ENCODE measurements around the gene FBXO3. TPM values are rescaled to one million over a fixed set of nuclear protein-coding genes. Genes with fewer than 3 reads are reported as not detected.
"Not testable (repeated sequence)": the region's sequence is repeated elsewhere in the genome, so short reads cannot be mapped to it uniquely, and the experiment has no call there.

Gene FBXO3
- total and polyA plus RNA-seq, 2 experiments from 2014 or later, result 12.5 to 28.4 TPM

DNA sequence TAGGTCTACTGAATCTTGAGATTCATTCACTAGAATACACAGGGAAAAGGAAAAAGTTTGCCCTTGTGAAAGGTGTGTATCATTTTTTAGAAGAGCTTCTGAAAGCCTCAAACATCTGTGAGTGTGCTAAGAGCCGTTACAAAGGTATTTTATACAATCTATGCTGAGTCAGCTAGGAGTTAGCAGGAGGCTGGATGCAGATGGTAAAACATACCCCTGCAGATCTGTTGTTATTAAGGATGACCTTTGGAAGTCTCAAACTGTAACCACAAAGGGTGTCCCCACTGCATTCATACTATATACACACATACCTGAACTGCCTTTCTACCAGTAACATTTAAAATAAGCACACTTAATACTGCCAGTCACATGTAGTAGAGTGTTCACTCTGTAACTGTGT lies 65.3 kb downstream of the FBXO3 start (continued):
- TF ChIP-seq STAT1 (IDR thresholded peaks at IDR 0.05; ENCODE audit: unreplicated experiment) (no peak), NANOG (IDR thresholded peaks at IDR 0.05; ENCODE audit: borderline replicate concordance) (no peak), JUNB (IDR thresholded peaks at IDR 0.05; ENCODE audit: unreplicated experiment) (no peak), POLR2AphosphoS5 (IDR thresholded peaks at IDR 0.05; ENCODE audit: low read depth) (no peak), CREB1 (CRISPR knock-in tag; IDR thresholded peaks at IDR 0.05; ENCODE audit: low read depth) (no peak), EZH2 (IDR thresholded peaks at IDR 0.05; ENCODE audit: low read depth, unreplicated experiment) (no peak)
- TF ChIP-seq, protein P1, sequence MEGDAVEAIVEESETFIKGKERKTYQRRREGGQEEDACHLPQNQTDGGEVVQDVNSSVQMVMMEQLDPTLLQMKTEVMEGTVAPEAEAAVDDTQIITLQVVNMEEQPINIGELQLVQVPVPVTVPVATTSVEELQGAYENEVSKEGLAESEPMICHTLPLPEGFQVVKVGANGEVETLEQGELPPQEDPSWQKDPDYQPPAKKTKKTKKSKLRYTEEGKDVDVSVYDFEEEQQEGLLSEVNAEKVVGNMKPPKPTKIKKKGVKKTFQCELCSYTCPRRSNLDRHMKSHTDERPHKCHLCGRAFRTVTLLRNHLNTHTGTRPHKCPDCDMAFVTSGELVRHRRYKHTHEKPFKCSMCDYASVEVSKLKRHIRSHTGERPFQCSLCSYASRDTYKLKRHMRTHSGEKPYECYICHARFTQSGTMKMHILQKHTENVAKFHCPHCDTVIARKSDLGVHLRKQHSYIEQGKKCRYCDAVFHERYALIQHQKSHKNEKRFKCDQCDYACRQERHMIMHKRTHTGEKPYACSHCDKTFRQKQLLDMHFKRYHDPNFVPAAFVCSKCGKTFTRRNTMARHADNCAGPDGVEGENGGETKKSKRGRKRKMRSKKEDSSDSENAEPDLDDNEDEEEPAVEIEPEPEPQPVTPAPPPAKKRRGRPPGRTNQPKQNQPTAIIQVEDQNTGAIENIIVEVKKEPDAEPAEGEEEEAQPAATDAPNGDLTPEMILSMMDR (conservative IDR thresholded peaks at IDR 0.05; ENCODE audit: low read depth in 2 of 2), result no peak

DNA sequence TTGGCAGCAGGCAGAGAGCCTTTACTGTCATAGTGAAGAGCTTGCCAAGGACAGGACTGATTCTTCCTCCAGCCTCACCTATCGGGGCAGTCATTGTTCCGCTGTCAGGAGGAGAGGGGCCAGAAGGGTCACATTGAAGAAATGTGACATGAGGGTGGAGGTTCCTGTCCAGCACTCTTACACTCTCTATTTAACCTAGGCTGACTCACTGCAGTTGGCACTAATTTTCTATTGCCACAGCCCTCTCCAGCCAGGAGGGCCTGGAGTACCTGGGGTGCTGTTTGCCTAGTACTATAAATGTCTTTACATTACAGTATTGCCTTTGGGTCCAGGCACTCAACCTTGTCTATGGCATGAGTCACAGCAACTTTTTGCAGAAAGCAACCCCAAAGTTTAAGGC lies 66.5 kb downstream of the FBXO3 start:
- H3K4me3 Mint-ChIP-seq; DNase-seq (ENCODE audit: low spot score); H4K20me1 ChIP-seq (replicated peaks; ENCODE audit: insufficient read depth); H3F3A ChIP-seq (replicated peaks; ENCODE audit: low read depth); H3K27me3 Mint-ChIP-seq (ENCODE audit: insufficient read depth, low read depth, poor library complexity); H2AFZ ChIP-seq; ATAC-seq; H3K27ac Mint-ChIP-seq; H3K79me2 ChIP-seq (replicated peaks; ENCODE audit: insufficient read depth); H3K4me3 ChIP-seq; H3K4me2 ChIP-seq; H3K27me3 ChIP-seq (ENCODE audit: insufficient read depth); H3K4me1 ChIP-seq (ENCODE audit: insufficient read depth); H3K9me2 ChIP-seq (ENCODE audit: insufficient read depth); H3K36me3 ChIP-seq (ENCODE audit: insufficient read depth); H3K36me3 Mint-ChIP-seq (ENCODE audit: low read depth); H3K27ac ChIP-seq (ENCODE audit: low read depth); H3K9me3 Mint-ChIP-seq: not testable (repeated sequence)
- peaks cover 14% of the 10 kb centered on the region; the same call in 2 of the 3 replicates for H3K4me1 Mint-ChIP-seq

DNA sequence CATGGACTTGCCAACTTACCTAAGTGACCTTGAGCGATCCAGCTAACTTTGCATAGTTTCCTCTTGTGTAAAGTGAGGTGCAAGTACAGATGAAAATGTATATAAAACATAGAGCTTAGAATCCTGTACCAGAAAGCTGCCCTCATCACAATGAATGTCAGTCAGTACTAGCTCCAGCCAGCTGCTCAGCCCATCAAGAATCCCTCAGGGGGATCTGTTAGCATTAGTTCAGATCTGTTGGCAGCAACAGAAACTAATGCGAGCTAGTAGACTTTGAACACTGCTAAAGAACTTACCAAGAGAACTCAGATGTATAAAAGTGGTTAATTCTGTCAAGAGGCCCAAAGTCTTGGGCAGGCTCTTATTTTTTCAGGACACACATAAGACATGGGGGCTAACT lies 67.4 kb downstream of the FBXO3 start:
- H3K4me1 Mint-ChIP-seq, result peaks cover 14% of the 10 kb centered on the region; the same call in 2 of the 3 replicates
- no peak overlapping the region for H3K27ac ChIP-seq (ENCODE audit: low read depth)
- H3K4me3 ChIP-seq, result no peak overlapping the region
- H3K4me2 ChIP-seq, result no peak overlapping the region
- no peaks in the 10 kb centered on the region for H3F3A ChIP-seq (replicated peaks; ENCODE audit: low read depth)
- peaks cover 9% of the 10 kb centered on the region; the same call in 2 of the 3 replicates for H3K36me3 Mint-ChIP-seq (ENCODE audit: low read depth)
- peaks cover 10% of the 10 kb centered on the region; the same call in 1 of the 2 replicates for H3K4me1 ChIP-seq (ENCODE audit: insufficient read depth)
- no peaks in the 10 kb centered on the region for H4K20me1 ChIP-seq (replicated peaks; ENCODE audit: insufficient read depth)
- peaks cover 7% of the 10 kb centered on the region; the same call in 1 of the 2 replicates for H3K36me3 ChIP-seq (ENCODE audit: insufficient read depth)
- ATAC-seq, result no peak
- no peak overlapping the region for H3K27ac Mint-ChIP-seq
- H3K27me3 ChIP-seq (ENCODE audit: insufficient read depth), result no peaks in the 10 kb centered on the region
- no peak for DNase-seq (ENCODE audit: low spot score)
- H3K4me3 Mint-ChIP-seq, result no peak overlapping the region
- peaks cover 3% of the 10 kb centered on the region for H3K27me3 Mint-ChIP-seq (ENCODE audit: insufficient read depth, low read depth, poor library complexity)
- H3K79me2 ChIP-seq (replicated peaks; ENCODE audit: insufficient read depth), result no peaks in the 10 kb centered on the region
- no peaks in the 10 kb centered on the region for H3K9me2 ChIP-seq (ENCODE audit: insufficient read depth)
- H2AFZ ChIP-seq, result no peak overlapping the region
- no peaks in the 10 kb centered on the region for H3K9me3 Mint-ChIP-seq
- TF ChIP-seq EZH2phosphoT487 (IDR thresholded peaks at IDR 0.05; ENCODE audit: unreplicated experiment) (no peak), CREB1 (CRISPR knock-in tag; IDR thresholded peaks at IDR 0.05; ENCODE audit: low read depth) (no peak)
- TF ChIP-seq, protein P2, sequence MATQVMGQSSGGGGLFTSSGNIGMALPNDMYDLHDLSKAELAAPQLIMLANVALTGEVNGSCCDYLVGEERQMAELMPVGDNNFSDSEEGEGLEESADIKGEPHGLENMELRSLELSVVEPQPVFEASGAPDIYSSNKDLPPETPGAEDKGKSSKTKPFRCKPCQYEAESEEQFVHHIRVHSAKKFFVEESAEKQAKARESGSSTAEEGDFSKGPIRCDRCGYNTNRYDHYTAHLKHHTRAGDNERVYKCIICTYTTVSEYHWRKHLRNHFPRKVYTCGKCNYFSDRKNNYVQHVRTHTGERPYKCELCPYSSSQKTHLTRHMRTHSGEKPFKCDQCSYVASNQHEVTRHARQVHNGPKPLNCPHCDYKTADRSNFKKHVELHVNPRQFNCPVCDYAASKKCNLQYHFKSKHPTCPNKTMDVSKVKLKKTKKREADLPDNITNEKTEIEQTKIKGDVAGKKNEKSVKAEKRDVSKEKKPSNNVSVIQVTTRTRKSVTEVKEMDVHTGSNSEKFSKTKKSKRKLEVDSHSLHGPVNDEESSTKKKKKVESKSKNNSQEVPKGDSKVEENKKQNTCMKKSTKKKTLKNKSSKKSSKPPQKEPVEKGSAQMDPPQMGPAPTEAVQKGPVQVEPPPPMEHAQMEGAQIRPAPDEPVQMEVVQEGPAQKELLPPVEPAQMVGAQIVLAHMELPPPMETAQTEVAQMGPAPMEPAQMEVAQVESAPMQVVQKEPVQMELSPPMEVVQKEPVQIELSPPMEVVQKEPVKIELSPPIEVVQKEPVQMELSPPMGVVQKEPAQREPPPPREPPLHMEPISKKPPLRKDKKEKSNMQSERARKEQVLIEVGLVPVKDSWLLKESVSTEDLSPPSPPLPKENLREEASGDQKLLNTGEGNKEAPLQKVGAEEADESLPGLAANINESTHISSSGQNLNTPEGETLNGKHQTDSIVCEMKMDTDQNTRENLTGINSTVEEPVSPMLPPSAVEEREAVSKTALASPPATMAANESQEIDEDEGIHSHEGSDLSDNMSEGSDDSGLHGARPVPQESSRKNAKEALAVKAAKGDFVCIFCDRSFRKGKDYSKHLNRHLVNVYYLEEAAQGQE (IDR thresholded peaks at IDR 0.05; ENCODE audit: unreplicated experiment), result no peak
- TF ChIP-seq, protein P3, sequence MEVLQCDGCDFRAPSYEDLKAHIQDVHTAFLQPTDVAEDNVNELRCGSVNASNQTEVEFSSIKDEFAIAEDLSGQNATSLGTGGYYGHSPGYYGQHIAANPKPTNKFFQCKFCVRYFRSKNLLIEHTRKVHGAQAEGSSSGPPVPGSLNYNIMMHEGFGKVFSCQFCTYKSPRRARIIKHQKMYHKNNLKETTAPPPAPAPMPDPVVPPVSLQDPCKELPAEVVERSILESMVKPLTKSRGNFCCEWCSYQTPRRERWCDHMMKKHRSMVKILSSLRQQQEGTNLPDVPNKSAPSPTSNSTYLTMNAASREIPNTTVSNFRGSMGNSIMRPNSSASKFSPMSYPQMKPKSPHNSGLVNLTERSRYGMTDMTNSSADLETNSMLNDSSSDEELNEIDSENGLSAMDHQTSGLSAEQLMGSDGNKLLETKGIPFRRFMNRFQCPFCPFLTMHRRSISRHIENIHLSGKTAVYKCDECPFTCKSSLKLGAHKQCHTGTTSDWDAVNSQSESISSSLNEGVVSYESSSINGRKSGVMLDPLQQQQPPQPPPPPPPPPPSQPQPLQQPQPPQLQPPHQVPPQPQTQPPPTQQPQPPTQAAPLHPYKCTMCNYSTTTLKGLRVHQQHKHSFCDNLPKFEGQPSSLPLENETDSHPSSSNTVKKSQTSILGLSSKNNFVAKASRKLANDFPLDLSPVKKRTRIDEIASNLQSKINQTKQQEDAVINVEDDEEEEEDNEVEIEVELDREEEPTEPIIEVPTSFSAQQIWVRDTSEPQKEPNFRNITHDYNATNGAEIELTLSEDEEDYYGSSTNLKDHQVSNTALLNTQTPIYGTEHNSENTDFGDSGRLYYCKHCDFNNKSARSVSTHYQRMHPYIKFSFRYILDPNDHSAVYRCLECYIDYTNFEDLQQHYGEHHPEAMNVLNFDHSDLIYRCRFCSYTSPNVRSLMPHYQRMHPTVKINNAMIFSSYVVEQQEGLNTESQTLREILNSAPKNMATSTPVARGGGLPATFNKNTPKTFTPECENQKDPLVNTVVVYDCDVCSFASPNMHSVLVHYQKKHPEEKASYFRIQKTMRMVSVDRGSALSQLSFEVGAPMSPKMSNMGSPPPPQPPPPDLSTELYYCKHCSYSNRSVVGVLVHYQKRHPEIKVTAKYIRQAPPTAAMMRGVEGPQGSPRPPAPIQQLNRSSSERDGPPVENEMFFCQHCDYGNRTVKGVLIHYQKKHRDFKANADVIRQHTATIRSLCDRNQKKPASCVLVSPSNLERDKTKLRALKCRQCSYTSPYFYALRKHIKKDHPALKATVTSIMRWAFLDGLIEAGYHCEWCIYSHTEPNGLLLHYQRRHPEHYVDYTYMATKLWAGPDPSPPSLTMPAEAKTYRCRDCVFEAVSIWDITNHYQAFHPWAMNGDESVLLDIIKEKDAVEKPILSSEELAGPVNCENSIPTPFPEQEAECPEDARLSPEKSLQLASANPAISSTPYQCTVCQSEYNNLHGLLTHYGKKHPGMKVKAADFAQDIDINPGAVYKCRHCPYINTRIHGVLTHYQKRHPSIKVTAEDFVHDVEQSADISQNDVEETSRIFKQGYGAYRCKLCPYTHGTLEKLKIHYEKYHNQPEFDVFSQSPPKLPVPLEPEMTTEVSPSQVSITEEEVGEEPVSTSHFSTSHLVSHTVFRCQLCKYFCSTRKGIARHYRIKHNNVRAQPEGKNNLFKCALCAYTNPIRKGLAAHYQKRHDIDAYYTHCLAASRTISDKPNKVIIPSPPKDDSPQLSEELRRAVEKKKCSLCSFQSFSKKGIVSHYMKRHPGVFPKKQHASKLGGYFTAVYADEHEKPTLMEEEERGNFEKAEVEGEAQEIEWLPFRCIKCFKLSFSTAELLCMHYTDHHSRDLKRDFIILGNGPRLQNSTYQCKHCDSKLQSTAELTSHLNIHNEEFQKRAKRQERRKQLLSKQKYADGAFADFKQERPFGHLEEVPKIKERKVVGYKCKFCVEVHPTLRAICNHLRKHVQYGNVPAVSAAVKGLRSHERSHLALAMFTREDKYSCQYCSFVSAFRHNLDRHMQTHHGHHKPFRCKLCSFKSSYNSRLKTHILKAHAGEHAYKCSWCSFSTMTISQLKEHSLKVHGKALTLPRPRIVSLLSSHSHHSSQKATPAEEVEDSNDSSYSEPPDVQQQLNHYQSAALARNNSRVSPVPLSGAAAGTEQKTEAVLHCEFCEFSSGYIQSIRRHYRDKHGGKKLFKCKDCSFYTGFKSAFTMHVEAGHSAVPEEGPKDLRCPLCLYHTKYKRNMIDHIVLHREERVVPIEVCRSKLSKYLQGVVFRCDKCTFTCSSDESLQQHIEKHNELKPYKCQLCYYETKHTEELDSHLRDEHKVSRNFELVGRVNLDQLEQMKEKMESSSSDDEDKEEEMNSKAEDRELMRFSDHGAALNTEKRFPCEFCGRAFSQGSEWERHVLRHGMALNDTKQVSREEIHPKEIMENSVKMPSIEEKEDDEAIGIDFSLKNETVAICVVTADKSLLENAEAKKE (CRISPR knock-in tag; IDR thresholded peaks at IDR 0.05), result no peak
